HG03025 (cell line): Measurements from ENCODE around the gene USP34.
"Not testable (repeated sequence)": the region's sequence is repeated elsewhere in the genome, so short reads cannot be mapped to it uniquely, and the experiment has no call there.

Experiments used
- ATAC-seq: cut with Tn5 transposase; IDR thresholded peaks from one replicate; pipeline ENCODE4 v1.9.1; 2021; ENCODE audit warnings: mild to moderate bottlenecking, moderate library complexity; ENCODE audit not compliant: unreplicated experiment, low FRiP score

Gene USP34

GRCh38 chr2:61470965-61471904, at the start of gene USP34:
Gene USP34 (minus strand): TSS chr2:61471087. CDS start chr2:61470692, 395 bp downstream.
- ATAC-seq, result peak; percentile 69

- ATAC-seq, result no peak
Observed at GRCh38 chr2:61520261-61520660, 49.4 kb upstream of the USP34 start.

GRCh38 chr2:61512768-61513398, 42.0 kb upstream of the USP34 start:
- no peak for ATAC-seq

GRCh38 chr2:61510674-61511671, 40.1 kb upstream of the USP34 start:
- ATAC-seq, result no peak

- no peak for ATAC-seq
Observed at GRCh38 chr2:61504949-61505348, 34.1 kb upstream of the USP34 start.

- no peak for ATAC-seq
Observed at GRCh38 chr2:61499060-61499459, 28.2 kb upstream of the USP34 start.

- ATAC-seq, result no peak
Observed at GRCh38 chr2:61493523-61493942, 22.6 kb upstream of the USP34 start.

- no peak for ATAC-seq
Observed at GRCh38 chr2:61492476-61492875, 21.6 kb upstream of the USP34 start.

GRCh38 chr2:61485281-61485680, 14.4 kb upstream of the USP34 start:
- no peak for ATAC-seq

GRCh38 chr2:61478086-61478485, 7.2 kb upstream of the USP34 start:
- no peak for ATAC-seq

- not testable (repeated sequence) for ATAC-seq
Observed at GRCh38 chr2:61476929-61477589, 6.2 kb upstream of the USP34 start.

- ATAC-seq, result no peak
Observed at GRCh38 chr2:61471905-61472805, 1.3 kb upstream of the USP34 start.

GRCh38 chr2:61470122-61470951, 550 bp downstream of the USP34 start:
- ATAC-seq, result peak; percentile 32

- no peak for ATAC-seq
Observed at GRCh38 chr2:61469424-61470121, 1.3 kb downstream of the USP34 start.

- ATAC-seq, result not testable (repeated sequence)
Observed at GRCh38 chr2:61468231-61468630, 2.7 kb downstream of the USP34 start.

GRCh38 chr2:61465045-61465444, 5.8 kb downstream of the USP34 start:
- no peak for ATAC-seq

GRCh38 chr2:61463769-61464475, 7.0 kb downstream of the USP34 start:
- no peak for ATAC-seq
